Epithelial cell of esophagus (primary cell): ENCODE measurements around the gene ATXN2L.

Experiments used
- DNase-seq: peaks from one replicate; pipeline ENCODE4 v3.0.0; 2010; ENCODE audit warnings: low read depth
- H3K4me3 ChIP-seq: 2 replicates; pipeline ENCODE4 v1.5.1; 2011; ENCODE audit warnings: mild to moderate bottlenecking, low read length, control low read depth
- TF ChIP-seq, protein P1 (sequence below): IDR thresholded peaks from 2 replicates; pipeline ENCODE4 v1.5.1; 2011; ENCODE audit warnings: low read depth, mild to moderate bottlenecking, low read length, control low read depth, inconsistent platforms; ENCODE audit not compliant: insufficient read depth; ENCODE audit errors: missing control alignments

The ATXN2L gene

DNA sequence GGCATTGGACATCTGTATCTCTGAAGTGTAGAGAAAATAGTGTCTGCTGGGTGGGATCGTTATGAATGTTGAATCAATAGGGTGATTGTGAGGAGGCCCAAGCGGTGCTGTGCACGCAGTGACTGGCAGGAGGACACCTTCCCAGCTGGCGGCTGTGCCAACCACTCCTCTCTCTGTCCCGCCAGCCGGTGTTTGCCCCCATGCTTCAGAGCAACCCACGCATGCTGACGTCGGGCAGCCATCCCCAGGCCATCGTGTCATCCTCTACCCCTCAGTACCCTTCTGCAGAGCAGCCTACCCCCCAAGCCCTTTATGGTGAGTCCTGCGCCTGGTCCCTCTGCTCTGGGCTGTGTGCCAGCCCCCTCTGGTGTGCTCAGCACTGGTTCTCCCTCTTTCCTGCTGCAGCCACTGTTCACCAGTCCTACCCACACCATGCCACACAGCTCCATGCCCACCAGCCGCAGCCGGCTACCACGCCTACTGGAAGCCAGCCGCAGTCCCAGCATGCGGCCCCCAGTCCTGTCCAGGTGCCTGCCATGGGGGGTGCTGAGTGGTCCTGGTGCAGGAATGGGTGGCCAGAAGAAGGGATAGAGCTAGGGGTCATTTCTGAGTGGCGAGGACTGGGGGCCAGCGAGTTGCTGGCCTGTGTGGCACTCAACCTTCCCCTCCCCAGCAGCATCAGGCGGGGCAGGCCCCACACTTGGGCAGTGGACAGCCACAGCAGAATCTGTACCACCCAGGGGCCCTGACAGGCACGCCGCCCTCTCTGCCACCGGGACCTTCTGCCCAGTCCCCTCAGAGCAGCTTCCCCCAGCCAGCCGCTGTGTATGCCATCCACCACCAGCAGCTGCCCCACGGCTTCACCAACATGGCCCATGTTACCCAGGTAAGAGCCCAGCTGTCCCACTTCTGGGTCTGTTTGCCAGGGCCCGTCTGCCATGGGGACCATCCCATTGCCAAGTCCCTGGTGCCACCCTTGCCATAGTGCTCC lies 12.4 kb downstream of the ATXN2L start:
- no peak for DNase-seq
- TF ChIP-seq, protein P1, sequence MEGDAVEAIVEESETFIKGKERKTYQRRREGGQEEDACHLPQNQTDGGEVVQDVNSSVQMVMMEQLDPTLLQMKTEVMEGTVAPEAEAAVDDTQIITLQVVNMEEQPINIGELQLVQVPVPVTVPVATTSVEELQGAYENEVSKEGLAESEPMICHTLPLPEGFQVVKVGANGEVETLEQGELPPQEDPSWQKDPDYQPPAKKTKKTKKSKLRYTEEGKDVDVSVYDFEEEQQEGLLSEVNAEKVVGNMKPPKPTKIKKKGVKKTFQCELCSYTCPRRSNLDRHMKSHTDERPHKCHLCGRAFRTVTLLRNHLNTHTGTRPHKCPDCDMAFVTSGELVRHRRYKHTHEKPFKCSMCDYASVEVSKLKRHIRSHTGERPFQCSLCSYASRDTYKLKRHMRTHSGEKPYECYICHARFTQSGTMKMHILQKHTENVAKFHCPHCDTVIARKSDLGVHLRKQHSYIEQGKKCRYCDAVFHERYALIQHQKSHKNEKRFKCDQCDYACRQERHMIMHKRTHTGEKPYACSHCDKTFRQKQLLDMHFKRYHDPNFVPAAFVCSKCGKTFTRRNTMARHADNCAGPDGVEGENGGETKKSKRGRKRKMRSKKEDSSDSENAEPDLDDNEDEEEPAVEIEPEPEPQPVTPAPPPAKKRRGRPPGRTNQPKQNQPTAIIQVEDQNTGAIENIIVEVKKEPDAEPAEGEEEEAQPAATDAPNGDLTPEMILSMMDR = no peak
- H3K4me3 ChIP-seq = no peak overlapping the region

GRCh38 chr16:28835864-28836760 lies 13.3 kb downstream of the ATXN2L start:
- no peak overlapping the region for H3K4me3 ChIP-seq
- no peak for DNase-seq
- TF ChIP-seq, protein P1 = no peak

GRCh38 chr16:28836761-28837064 lies 13.9 kb downstream of the ATXN2L start:
- DNase-seq = no peak
- TF ChIP-seq, protein P1 = no peak
- no peak overlapping the region for H3K4me3 ChIP-seq

DNA sequence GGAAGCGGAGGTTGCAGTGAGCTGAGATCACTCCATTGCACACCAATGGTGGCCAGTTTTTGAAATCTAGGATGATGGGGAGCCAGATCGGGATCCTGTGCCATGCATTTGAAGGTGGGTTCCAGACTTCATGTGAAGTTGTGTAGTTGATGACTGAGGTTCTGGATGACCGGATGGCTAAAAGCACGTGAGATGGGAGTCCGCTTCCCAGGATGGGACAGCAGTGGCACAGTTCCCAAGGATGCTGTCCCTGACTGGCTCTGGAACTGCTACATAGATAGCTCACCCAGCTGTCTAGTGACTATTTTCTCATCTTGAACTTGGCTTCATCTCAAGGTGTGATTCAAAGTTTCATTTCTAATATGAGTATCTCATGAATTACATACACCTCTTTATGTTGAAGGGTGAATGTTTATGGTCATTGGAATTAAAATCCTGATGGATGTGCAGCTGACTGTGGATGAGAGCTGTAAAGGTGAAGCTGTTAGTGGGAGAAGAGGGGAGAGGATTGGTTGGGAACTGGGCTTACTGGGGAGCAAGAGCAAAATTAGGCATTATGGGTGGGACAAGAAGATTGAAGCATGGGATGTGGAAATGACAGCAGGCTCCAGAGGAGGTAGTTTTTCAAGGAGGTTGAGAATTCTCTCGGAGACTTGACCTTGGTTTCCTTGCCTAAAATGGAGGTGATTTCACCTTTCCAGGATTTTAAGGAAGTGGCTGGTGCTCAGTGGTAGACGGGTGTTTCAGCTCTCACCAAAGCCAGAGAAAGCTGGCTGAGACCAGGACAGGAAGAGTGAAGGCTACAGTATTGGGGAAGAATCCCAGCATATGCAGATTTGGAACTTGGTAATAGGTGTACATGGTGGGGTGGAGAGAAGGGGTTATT lies 15.1 kb downstream of the ATXN2L start:
- TF ChIP-seq, protein P1 = no peak
- no peak for DNase-seq
- H3K4me3 ChIP-seq = no peak overlapping the region

DNA sequence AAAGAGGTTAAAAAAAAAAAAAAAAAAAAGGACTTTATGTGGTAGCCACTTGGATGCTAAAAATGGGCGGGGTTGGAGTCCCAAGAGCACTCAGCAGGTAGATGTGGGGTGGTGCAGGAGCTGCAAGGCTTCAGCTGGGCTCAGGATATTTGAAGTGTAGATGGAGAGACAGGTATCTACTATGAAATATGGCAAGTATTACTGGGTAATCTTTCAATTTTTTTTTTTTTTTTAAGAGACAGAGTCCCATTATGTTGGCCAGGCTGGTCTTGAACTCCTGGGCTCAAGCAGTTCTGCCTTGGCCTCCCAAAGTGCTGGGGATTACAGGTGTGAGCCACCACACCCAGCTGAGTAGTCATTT lies 15.7 kb downstream of the ATXN2L start:
- H3K4me3 ChIP-seq = no peak overlapping the region
- TF ChIP-seq, protein P1 = no peak

DNA sequence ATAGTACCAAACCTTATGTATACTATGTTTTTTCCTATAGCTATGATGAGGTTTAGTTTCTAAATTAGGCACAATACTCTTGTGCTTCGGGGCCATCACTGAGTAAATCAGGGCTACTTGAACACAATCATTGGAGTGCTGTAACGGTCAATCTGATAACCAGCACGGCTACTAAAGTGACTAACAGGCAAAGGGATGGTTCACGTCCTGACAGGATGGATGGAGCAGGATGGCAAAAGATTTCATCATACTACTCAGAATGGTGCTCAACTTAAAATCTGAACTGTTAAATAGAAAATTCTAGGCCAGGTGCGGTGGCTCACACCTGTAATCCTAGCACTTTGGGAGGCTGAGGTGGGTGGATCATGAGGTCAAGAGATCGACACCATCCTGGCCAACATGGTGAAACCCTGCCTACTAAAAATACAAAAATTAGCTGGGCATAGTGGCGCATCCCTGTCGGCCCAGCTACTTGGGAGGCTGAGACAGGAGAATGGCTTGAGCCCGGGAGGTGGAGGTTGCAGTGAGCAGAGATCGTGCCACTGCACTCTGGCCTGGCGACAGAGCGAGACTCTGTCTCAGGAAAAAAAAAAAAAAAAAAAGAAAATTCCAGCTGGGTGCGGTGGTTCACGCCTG lies 16.3 kb downstream of the ATXN2L start:
- DNase-seq = no peak
- TF ChIP-seq, protein P1 = no peak
- H3K4me3 ChIP-seq = no peak overlapping the region

More for the DNA sequence above, 15.7 kb downstream of the ATXN2L start:
- no peak for DNase-seq
